Thoracic aorta (tissue), 2 donors: ENCODE results near the gene CCR2. TPM values are rescaled to one million over a fixed set of nuclear protein-coding genes. Genes with fewer than 3 reads are reported as not detected.

Experiments used
- ATAC-seq: fragments of 150-250 bp; one replicate; pipeline ENCODE4 v1.8.0; 2017; ENCODE audit warnings: low read depth; ENCODE audit not compliant: insufficient number of reproducible peaks, low FRiP score
- DNase-seq: peaks from one replicate; pipeline ENCODE4 v3.0.0-alpha.2; 2020; ENCODE audit warnings: low spot score
- H3K27ac ChIP-seq, 2 donors: fragments of 200-600 bp; sonication (generic); 1 replicate in 1 of 2; 2 replicates in 1 of 2; pipeline ENCODE4 v1.5.1; 2016; ENCODE audit warnings: mild to moderate bottlenecking in 2 of 2, moderate library complexity in 2 of 2
- H3K27me3 ChIP-seq: fragments of 200-600 bp; sonication (generic); replicated peaks from 2 replicates; pipeline ENCODE4 v1.6.0; 2016; ENCODE audit warnings: mild to moderate bottlenecking; ENCODE audit not compliant: insufficient read depth
- H3K36me3 ChIP-seq: fragments of 200-600 bp; sonication (generic); one replicate; pipeline ENCODE4 v1.5.1; 2016
- H3K4me1 ChIP-seq, 2 donors: fragments of 200-600 bp; sonication (generic); 1 replicate in 1 of 2; 2 replicates in 1 of 2; pipeline versions ENCODE4 v1.5.1 to v1.6.0; 2016; ENCODE audit warnings: low read depth in 2 of 2, mild to moderate bottlenecking in 1 of 2; ENCODE audit not compliant: control insufficient read depth in 1 of 2
- H3K4me3 ChIP-seq: fragments of 200-600 bp; sonication (generic); 2 replicates; pipeline ENCODE4 v1.5.1; 2016; ENCODE audit warnings: mild to moderate bottlenecking
- H3K9me3 ChIP-seq: fragments of 200-600 bp; sonication (generic); 2 replicates; pipeline ENCODE4 v1.5.1; 2016
- total RNA-seq, 2 donors: library from RNA; depleted of rRNA; stranded (reverse); fragments of >200 nt; gene quantifications; one replicate each; pipeline versions ENCODE4 v1.1.0 to v1.2.3, GENCODE V29; 2016
- TF ChIP-seq, protein P1 (sequence below): fragments of 200-600 bp; sonication (generic); IDR thresholded peaks from one replicate; pipeline ENCODE4 v1.5.1; 2019; ENCODE audit warnings: antibody characterized with exemption

The CCR2 gene
- total RNA-seq, 2 donors from 2014 or later, result 0.41 to 8.2 TPM

GRCh38 chr3:46398186-46398955 is 44.5 kb downstream of the CCR2 start:
- no peaks in the 10 kb centered on the region for H3K9me3 ChIP-seq
- no peaks in the 10 kb centered on the region for H3K27me3 ChIP-seq
- ATAC-seq (no peak), DNase-seq (no peak)
- H3K4me1 ChIP-seq, result no peaks in the 10 kb centered on the region
- H3K27ac ChIP-seq, result no peak overlapping the region
- H3K36me3 ChIP-seq, result no peaks in the 10 kb centered on the region
- no peak overlapping the region for H3K4me3 ChIP-seq
- TF ChIP-seq, protein P1, sequence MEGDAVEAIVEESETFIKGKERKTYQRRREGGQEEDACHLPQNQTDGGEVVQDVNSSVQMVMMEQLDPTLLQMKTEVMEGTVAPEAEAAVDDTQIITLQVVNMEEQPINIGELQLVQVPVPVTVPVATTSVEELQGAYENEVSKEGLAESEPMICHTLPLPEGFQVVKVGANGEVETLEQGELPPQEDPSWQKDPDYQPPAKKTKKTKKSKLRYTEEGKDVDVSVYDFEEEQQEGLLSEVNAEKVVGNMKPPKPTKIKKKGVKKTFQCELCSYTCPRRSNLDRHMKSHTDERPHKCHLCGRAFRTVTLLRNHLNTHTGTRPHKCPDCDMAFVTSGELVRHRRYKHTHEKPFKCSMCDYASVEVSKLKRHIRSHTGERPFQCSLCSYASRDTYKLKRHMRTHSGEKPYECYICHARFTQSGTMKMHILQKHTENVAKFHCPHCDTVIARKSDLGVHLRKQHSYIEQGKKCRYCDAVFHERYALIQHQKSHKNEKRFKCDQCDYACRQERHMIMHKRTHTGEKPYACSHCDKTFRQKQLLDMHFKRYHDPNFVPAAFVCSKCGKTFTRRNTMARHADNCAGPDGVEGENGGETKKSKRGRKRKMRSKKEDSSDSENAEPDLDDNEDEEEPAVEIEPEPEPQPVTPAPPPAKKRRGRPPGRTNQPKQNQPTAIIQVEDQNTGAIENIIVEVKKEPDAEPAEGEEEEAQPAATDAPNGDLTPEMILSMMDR, result no peak

DNA sequence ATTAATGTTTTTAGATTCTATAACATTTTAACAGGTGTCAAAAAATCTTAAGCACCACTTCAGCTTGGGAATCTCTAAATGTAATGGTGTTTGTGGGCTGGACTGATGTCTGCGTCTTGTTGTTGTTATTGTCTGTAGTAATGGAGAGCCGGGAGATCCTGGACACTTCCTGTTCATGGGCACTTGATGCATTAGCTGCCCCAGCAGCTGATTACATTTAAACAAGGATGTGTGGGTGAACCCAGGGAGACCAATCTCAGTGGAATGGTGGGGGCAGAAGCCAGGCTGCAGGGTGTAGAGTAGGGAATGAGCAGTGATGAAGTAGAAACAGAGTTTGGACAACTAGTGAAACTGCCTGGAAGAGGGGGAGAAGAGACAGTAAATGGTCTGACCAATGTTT is 45.2 kb downstream of the CCR2 start:
- ATAC-seq, result no peak

GRCh38 chr3:46399557-46399956 is 45.6 kb downstream of the CCR2 start:
- ATAC-seq, result no peak
- H3K4me1 ChIP-seq, result peaks cover 0 to 2% of the 10 kb centered on the region in 2 donors
- TF ChIP-seq, protein P1, result no peak
- H3K27ac ChIP-seq, result no peak overlapping the region
- no peak overlapping the region for H3K4me3 ChIP-seq
- no peaks in the 10 kb centered on the region for H3K27me3 ChIP-seq
- H3K36me3 ChIP-seq, result no peaks in the 10 kb centered on the region
- DNase-seq, result no peak
- H3K9me3 ChIP-seq, result no peaks in the 10 kb centered on the region

More for the DNA sequence above, 45.2 kb downstream of the CCR2 start:
- Histone ChIP-seq H3K27me3 (no peaks in the 10 kb centered on the region), H3K27ac (no peak overlapping the region), H3K36me3 (no peaks in the 10 kb centered on the region), H3K9me3 (no peaks in the 10 kb centered on the region), H3K4me3 (no peak overlapping the region), H3K4me1 (no peaks in the 10 kb centered on the region)
- TF ChIP-seq, protein P1, result no peak
- no peak for DNase-seq

- ATAC-seq, result no peak
- H3K4me3 ChIP-seq, result no peak overlapping the region
Measured at GRCh38 chr3:46400000-46400734, 46.3 kb downstream of the CCR2 start.

GRCh38 chr3:46400846-46401245 is 46.9 kb downstream of the CCR2 start:
- Histone ChIP-seq H3K36me3 (no peaks in the 10 kb centered on the region), H3K27me3 (no peaks in the 10 kb centered on the region), H3K9me3 (no peaks in the 10 kb centered on the region), H3K4me3 (no peak overlapping the region), H3K4me1 (peaks cover 6 to 15% of the 10 kb centered on the region in 2 donors), H3K27ac (no peak overlapping the region)
- no peak for DNase-seq
- TF ChIP-seq, protein P1, result no peak
- ATAC-seq, result no peak

More at GRCh38 chr3:46400000-46400734, 46.3 kb downstream of the CCR2 start:
- Histone ChIP-seq H3K27ac (no peak overlapping the region), H3K27me3 (no peaks in the 10 kb centered on the region), H3K36me3 (no peaks in the 10 kb centered on the region), H3K4me1 (peaks cover 0 to 8% of the 10 kb centered on the region in 2 donors), H3K9me3 (no peaks in the 10 kb centered on the region)
- TF ChIP-seq, protein P1, result no peak
- DNase-seq, result no peak
